Stomach (tissue), 4 donors: ENCODE data around the gene STARD10.

ENCODE experiments used
- CTCF ChIP-seq, 7 experiments: fragments of 450-650 bp in 4 of 7; fragments of 200-600 bp in 3 of 7; sonication (generic) in 3 of 7; IDR thresholded peaks; one replicate each; pipeline ENCODE4 v1.5.1; 2016 to 2019; ENCODE audit warnings: antibody characterized with exemption in 7 of 7, control low read depth in 2 of 7, mild to moderate bottlenecking in 1 of 7
- POLR2A ChIP-seq, 4 donors: fragments of 450-650 bp; IDR thresholded peaks; one replicate each; pipeline ENCODE4 v1.6.1; 2016; ENCODE audit warnings: antibody characterized with exemption in 4 of 4, control low read depth in 2 of 4, mild to moderate bottlenecking in 1 of 4, moderate library complexity in 1 of 4
- POLR2AphosphoS5 ChIP-seq, 3 donors: sonication (generic); formaldehyde crosslinking; IDR thresholded peaks; one replicate each; pipeline ENCODE4 v1.6.1; 2016; ENCODE audit warnings: antibody characterized with exemption in 3 of 3

GRCh38 chr11:72740060-72740424 lies 53.8 kb downstream of the STARD10 start:
- TF ChIP-seq CTCF (IDR thresholded peaks at IDR 0.05) (no peak), POLR2AphosphoS5 (IDR thresholded peaks at IDR 0.05) (no peak), POLR2A (IDR thresholded peaks at IDR 0.05) (no peak)
